OCI-LY3 (cell line): ENCODE results near the gene PEAK1.

Source experiments
- EZH2phosphoT487 ChIP-seq: fragments of 200-600 bp; shearing (Covaris generic); IDR thresholded peaks from 2 replicates; pipeline ENCODE4 v1.6.1; 2018; ENCODE audit warnings: antibody characterized with exemption, mixed run types, low read depth
- TF ChIP-seq, protein P1 (sequence below): fragments of 200-600, 300-600 bp; sonication (generic); IDR thresholded peaks from 2 replicates; pipeline ENCODE4 v1.5.1; 2014; ENCODE audit warnings: antibody characterized with exemption, low read length, low read depth

- TF ChIP-seq, protein P1, sequence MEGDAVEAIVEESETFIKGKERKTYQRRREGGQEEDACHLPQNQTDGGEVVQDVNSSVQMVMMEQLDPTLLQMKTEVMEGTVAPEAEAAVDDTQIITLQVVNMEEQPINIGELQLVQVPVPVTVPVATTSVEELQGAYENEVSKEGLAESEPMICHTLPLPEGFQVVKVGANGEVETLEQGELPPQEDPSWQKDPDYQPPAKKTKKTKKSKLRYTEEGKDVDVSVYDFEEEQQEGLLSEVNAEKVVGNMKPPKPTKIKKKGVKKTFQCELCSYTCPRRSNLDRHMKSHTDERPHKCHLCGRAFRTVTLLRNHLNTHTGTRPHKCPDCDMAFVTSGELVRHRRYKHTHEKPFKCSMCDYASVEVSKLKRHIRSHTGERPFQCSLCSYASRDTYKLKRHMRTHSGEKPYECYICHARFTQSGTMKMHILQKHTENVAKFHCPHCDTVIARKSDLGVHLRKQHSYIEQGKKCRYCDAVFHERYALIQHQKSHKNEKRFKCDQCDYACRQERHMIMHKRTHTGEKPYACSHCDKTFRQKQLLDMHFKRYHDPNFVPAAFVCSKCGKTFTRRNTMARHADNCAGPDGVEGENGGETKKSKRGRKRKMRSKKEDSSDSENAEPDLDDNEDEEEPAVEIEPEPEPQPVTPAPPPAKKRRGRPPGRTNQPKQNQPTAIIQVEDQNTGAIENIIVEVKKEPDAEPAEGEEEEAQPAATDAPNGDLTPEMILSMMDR: no peak
- no peak for TF ChIP-seq EZH2phosphoT487
These were observed 362.2 kb downstream of the PEAK1 start for GRCh38 chr15:77057685-77058084.
